ENCODE results near the gene CNNM4.

The CNNM4 gene

GRCh38 chr2:96767135-96767871 is 6.6 kb downstream of the CNNM4 start:
- Histone ChIP-seq H3K36me3 (ENCODE audit: insufficient read depth, low read length) (peaks cover 14% of the 10 kb centered on the region; the same call in 1 of the 2 replicates), H3K4me3 (ENCODE audit: low read depth in 1 of 2, low read length in 2 of 2) (no peak overlapping the region), H3K79me2 (ENCODE audit: insufficient read depth, low read length) (peaks cover 48% of the 10 kb centered on the region), H3K9ac (ENCODE audit: low read depth, low read length) (no peak overlapping the region), H2AFZ (ENCODE audit: low read depth, low read length) (no peak overlapping the region), H4K20me1 (ENCODE audit: insufficient read depth, low read length) (no peaks in the 10 kb centered on the region), H3K27me3 (ENCODE audit: insufficient read depth, low read length, poor library complexity) (no peaks in the 10 kb centered on the region), H3K4me1 (ENCODE audit: insufficient read depth, low read length) (peaks cover 50% of the 10 kb centered on the region), H3K4me2 (ENCODE audit: insufficient read depth, low read length) (peak overlapping the region; percentile 35; the same call in 1 of the 2 replicates), H3K9me3 (ENCODE audit: insufficient read depth, low read length, severe bottlenecking) (no peaks in the 10 kb centered on the region), H3K27ac (ENCODE audit: low read length) (no peak overlapping the region)
- TF ChIP-seq CTCF (IDR thresholded peaks at IDR 0.05; ENCODE audit: borderline replicate concordance, extremely low read depth, low read length, poor library complexity, severe bottlenecking) (no peak), EZH2 (IDR thresholded peaks at IDR 0.05; ENCODE audit: borderline replicate concordance, low read depth, low read length, severe bottlenecking) (no peak)
- ATAC-seq (ENCODE audit: insufficient read depth, low read depth) (no peak), DNase-seq (no peak)

- no peak for ATAC-seq (ENCODE audit: insufficient read depth, low read depth)
- H3K79me2 ChIP-seq (ENCODE audit: insufficient read depth, low read length): peaks cover 46% of the 10 kb centered on the region
- H3K36me3 ChIP-seq (ENCODE audit: insufficient read depth, low read length): peaks cover 14% of the 10 kb centered on the region; the same call in 1 of the 2 replicates
- peaks cover 48% of the 10 kb centered on the region for H3K4me1 ChIP-seq (ENCODE audit: insufficient read depth, low read length)
- no peaks in the 10 kb centered on the region for H4K20me1 ChIP-seq (ENCODE audit: insufficient read depth, low read length)
- no peak overlapping the region for H3K4me2 ChIP-seq (ENCODE audit: insufficient read depth, low read length)
- no peak overlapping the region for H2AFZ ChIP-seq (ENCODE audit: low read depth, low read length)
- no peak overlapping the region for H3K4me3 ChIP-seq (ENCODE audit: low read depth in 1 of 2, low read length in 2 of 2)
- TF ChIP-seq EZH2 (IDR thresholded peaks at IDR 0.05; ENCODE audit: borderline replicate concordance, low read depth, low read length, severe bottlenecking) (no peak), CTCF (IDR thresholded peaks at IDR 0.05; ENCODE audit: borderline replicate concordance, extremely low read depth, low read length, poor library complexity, severe bottlenecking) (no peak)
- no peak for DNase-seq
- no peaks in the 10 kb centered on the region for H3K27me3 ChIP-seq (ENCODE audit: insufficient read depth, low read length, poor library complexity)
- no peak overlapping the region for H3K9ac ChIP-seq (ENCODE audit: low read depth, low read length)
- H3K9me3 ChIP-seq (ENCODE audit: insufficient read depth, low read length, severe bottlenecking): no peaks in the 10 kb centered on the region
- H3K27ac ChIP-seq (ENCODE audit: low read length): no peak overlapping the region
Measured at GRCh38 chr2:96768083-96768561, 7.4 kb downstream of the CNNM4 start.

- H3K9ac ChIP-seq (ENCODE audit: low read depth, low read length): no peak overlapping the region
- no peaks in the 10 kb centered on the region for H3K27me3 ChIP-seq (ENCODE audit: insufficient read depth, low read length, poor library complexity)
- H3K4me1 ChIP-seq (ENCODE audit: insufficient read depth, low read length): peaks cover 47% of the 10 kb centered on the region
- peaks cover 37% of the 10 kb centered on the region for H3K79me2 ChIP-seq (ENCODE audit: insufficient read depth, low read length)
- H3K4me2 ChIP-seq (ENCODE audit: insufficient read depth, low read length): no peak overlapping the region
- DNase-seq: no peak
- peaks cover 14% of the 10 kb centered on the region; the same call in 1 of the 2 replicates for H3K36me3 ChIP-seq (ENCODE audit: insufficient read depth, low read length)
- no peaks in the 10 kb centered on the region for H4K20me1 ChIP-seq (ENCODE audit: insufficient read depth, low read length)
- no peak overlapping the region for H3K4me3 ChIP-seq (ENCODE audit: low read depth in 1 of 2, low read length in 2 of 2)
- no peaks in the 10 kb centered on the region for H3K9me3 ChIP-seq (ENCODE audit: insufficient read depth, low read length, severe bottlenecking)
- no peak overlapping the region for H2AFZ ChIP-seq (ENCODE audit: low read depth, low read length)
- ATAC-seq (ENCODE audit: insufficient read depth, low read depth): no peak
- TF ChIP-seq CTCF (IDR thresholded peaks at IDR 0.05; ENCODE audit: borderline replicate concordance, extremely low read depth, low read length, poor library complexity, severe bottlenecking): no peak
- no peak for TF ChIP-seq EZH2 (IDR thresholded peaks at IDR 0.05; ENCODE audit: borderline replicate concordance, low read depth, low read length, severe bottlenecking)
- H3K27ac ChIP-seq (ENCODE audit: low read length): no peak overlapping the region
Measured at GRCh38 chr2:96769814-96770213, 9.1 kb downstream of the CNNM4 start.

Data from DND-41 (cell line).